IPS DF 6.9 (cell line): ENCODE data around the gene NAIP.
A peak's percentile ranks its signal among the peaks of the same experiment; 100 is the strongest.
"Not testable (repeated sequence)": the region's sequence is repeated elsewhere in the genome, so short reads cannot be mapped to it uniquely, and the experiment has no call there.

Source experiments
- DNase-seq: peaks from one replicate; pipeline ENCODE4 v3.0.0-alpha.2; 2013; ENCODE audit warnings: low read depth, low spot score
- H3K27ac ChIP-seq: one replicate; pipeline ENCODE4 v1.5.1; 2013; ENCODE audit warnings: low read length, control low read depth
- H3K27me3 ChIP-seq: 2 replicates; pipeline ENCODE4 v1.6.1; 2013; ENCODE audit warnings: mild to moderate bottlenecking, low read length; ENCODE audit not compliant: control insufficient read depth, insufficient read depth
- H3K36me3 ChIP-seq: 2 replicates; pipeline ENCODE4 v1.6.1; 2013; ENCODE audit warnings: low read length; ENCODE audit not compliant: control insufficient read depth, insufficient read depth
- H3K4me1 ChIP-seq: 2 replicates; pipeline ENCODE4 v1.6.1; 2013; ENCODE audit warnings: low read length; ENCODE audit not compliant: control insufficient read depth, insufficient read depth
- H3K4me3 ChIP-seq: 2 replicates; pipeline ENCODE4 v1.5.1; 2013; ENCODE audit warnings: mild to moderate bottlenecking, low read length
- H3K9me3 ChIP-seq: 2 replicates; pipeline ENCODE4 v1.6.1; 2013; ENCODE audit warnings: low read length, inconsistent platforms; ENCODE audit not compliant: control insufficient read depth, insufficient read depth
- WGBS: extraction: QIAGEN DNeasy Blood & Tissue Kit; methylation state at CpG from one replicate; pipeline ENCODE4 v1.1.7; 2013; ENCODE audit warnings: mixed read lengths, missing lambda C conversion rate; ENCODE audit not compliant: insufficient read length, insufficient coverage; 5-methylcytosine and 5-hydroxymethylcytosine counted together

NAIP gene

DNA sequence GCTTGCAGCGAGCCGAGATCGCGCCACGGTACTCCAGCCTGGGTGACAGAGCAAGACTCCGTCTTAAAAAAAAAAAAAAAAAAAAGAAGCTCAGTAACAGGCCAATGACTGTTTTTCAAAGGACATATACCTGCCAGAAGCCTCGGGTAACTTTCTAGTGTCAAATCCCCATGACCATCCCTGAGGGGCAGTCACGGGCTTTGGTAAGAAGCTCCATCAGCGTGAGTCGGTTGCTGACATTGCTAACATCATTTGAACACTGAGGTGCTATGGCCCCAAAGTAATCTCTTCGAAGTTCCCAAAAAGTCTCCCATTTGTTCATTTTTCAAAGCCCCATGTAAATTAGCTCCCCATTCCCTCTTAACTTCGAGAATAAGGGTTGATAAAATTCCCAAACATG lies 11.6 kb downstream of the NAIP start:
- Histone ChIP-seq H3K4me3 (no peak overlapping the region), H3K27me3 (no peaks in the 10 kb centered on the region), H3K36me3 (no peaks in the 10 kb centered on the region), H3K9me3 (no peaks in the 10 kb centered on the region), H3K4me1 (no peaks in the 10 kb centered on the region), H3K27ac (no peak overlapping the region)
- peak; percentile 9 for DNase-seq
- no CpG with 5 or more reads among the region's 12 CpGs for WGBS

DNA sequence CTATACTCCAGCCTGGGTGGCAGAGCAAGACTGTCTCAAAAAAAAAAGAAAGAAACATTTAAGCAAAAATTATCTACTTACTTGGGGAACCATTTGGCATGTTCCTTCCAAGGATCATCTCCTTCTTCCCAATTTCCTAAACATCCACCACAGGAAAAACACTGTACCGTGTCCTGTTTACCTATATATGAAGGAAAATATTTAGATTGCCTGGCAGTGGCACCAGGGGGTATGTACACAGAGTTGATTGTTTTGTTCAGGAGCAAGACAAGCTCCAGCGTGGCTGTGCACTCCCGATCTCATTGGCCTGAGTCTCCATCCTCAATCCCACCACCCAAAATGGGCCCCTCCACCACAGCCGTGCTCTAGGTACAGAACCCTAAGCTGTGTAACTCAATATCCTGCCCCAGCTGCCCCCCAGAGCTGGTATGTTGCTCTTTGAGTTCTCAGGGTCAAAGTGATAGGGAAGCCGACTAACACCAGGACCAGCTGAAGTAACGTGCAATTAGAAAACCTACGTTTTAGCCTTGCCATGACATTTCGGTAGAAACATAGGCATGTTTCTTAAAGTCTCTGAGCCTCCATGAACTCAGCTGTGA lies 13.8 kb downstream of the NAIP start:
- WGBS: no CpG with 5 or more reads among the region's 8 CpGs
- no peak overlapping the region for H3K4me3 ChIP-seq
- no peaks in the 10 kb centered on the region for H3K4me1 ChIP-seq
- H3K27me3 ChIP-seq: no peaks in the 10 kb centered on the region
- H3K36me3 ChIP-seq: no peaks in the 10 kb centered on the region
- no peak overlapping the region for H3K27ac ChIP-seq
- no peaks in the 10 kb centered on the region for H3K9me3 ChIP-seq
- DNase-seq: no peak

DNA sequence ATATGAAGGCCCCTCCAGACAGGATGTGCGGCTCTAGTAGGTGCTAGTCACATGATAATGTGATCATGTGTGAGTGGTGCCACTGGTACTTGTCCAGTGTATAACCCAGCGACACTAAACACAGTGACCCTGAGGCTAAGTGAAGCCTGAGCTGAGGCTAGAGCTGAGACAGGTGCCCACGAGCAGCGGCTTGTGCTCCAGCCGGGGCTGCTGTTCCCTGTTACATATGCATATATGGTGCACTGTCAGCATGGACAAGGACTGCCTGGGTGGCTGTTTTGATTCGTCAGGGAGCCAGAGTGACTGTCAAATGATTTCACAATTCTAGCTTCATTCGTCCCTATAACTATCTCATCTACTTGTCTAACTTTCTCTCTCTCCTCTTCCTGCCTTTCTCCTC lies 18.2 kb downstream of the NAIP start:
- H3K4me3 ChIP-seq, DNase-seq, H3K27me3 ChIP-seq, H3K27ac ChIP-seq, H3K4me1 ChIP-seq, H3K9me3 ChIP-seq, H3K36me3 ChIP-seq: not testable (repeated sequence)
- WGBS: no CpG with 5 or more reads among the region's 7 CpGs

DNA sequence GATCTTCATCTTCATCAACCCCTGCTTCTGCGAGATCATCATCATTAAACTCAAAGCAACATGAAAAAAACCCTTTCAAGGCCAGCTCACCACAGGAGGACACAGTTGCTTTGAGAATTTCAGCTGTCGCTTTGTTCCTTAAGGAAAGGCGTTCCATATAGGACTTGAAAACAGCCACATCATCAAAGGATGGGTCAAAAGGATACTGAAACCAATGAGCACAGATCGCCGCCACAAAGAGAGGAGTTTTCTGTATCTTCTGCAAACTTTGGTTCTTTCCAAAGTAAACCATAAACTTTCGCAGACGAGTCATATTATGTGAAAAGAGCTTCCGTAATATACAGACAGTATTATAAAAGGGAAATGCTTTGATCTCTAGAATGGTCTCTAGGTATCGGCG lies 40.3 kb downstream of the NAIP start:
- H3K36me3 ChIP-seq, H3K4me3 ChIP-seq, H3K4me1 ChIP-seq, H3K27me3 ChIP-seq, H3K27ac ChIP-seq, H3K9me3 ChIP-seq, DNase-seq: not testable (repeated sequence)
- no CpG with 5 or more reads among the region's 10 CpGs for WGBS

DNA sequence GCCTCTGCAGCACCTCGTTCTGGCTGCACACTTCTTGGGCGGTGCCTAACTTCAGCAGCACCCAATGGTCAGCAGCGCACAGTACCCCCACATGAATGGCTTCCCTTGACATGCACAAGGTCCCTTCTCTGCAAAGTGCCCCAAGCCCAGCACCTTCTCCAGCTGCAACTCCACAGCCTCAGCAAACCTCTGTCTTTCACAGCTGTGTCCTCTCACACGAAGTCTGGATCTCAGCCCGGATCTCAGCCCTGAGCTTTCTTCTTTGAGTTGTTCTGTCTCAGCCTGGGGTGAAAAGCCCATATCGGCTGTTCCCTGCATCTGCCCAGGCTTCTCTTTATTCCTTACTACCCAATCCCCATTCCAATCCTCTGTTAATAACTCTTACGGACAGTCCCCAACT lies 57.9 kb downstream of the NAIP start:
- not testable (repeated sequence) for H3K27ac ChIP-seq, H3K4me1 ChIP-seq, H3K9me3 ChIP-seq, H3K36me3 ChIP-seq, DNase-seq, H3K4me3 ChIP-seq, H3K27me3 ChIP-seq
- no CpG with 5 or more reads among the region's 7 CpGs for WGBS

DNA sequence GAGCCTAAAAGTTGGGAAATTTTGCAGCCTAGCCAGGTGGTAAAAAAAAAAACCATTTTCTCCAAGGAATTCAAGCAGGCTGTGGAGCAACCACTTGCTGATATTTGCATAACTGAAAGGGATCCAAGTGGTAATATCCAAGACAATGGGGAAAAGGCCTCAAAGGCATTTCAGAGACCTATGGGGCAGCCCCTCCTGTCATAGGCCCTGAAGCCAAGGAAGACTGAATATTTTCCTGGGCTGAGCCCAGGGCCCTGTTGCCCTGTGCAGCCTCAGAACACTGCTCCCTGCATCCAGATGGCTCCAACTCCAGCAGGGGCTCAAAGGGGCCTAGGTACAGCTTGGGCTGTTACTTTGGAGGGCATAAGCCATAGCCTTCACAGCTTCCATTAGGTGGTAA lies 60.6 kb downstream of the NAIP start:
- not testable (repeated sequence) for H3K9me3 ChIP-seq, H3K36me3 ChIP-seq, DNase-seq, H3K27me3 ChIP-seq, H3K4me1 ChIP-seq, H3K4me3 ChIP-seq, H3K27ac ChIP-seq

DNA sequence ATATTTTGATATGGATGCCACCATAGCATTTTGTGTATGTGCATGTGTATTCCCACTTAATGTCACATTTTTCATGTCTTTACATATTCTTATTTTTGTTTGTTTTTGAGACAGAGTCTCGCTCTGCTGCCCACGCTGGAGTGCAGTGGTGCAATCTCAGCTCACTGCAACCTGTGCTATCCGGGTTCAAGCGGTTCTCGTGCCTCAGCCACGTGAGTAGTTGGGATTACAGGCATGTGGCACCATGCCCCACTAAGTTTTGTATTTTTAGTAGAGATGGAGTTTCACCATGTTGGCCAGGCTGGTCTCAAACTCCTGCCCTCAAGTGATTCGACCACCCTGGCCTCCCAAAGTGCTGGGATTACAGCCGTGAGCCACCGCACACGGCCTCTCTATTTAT lies 72.1 kb downstream of the NAIP start:
- not testable (repeated sequence) for H3K4me1 ChIP-seq, DNase-seq, H3K27ac ChIP-seq, H3K36me3 ChIP-seq, H3K4me3 ChIP-seq, H3K27me3 ChIP-seq, H3K9me3 ChIP-seq
- no CpG with 5 or more reads among the region's 10 CpGs for WGBS

DNA sequence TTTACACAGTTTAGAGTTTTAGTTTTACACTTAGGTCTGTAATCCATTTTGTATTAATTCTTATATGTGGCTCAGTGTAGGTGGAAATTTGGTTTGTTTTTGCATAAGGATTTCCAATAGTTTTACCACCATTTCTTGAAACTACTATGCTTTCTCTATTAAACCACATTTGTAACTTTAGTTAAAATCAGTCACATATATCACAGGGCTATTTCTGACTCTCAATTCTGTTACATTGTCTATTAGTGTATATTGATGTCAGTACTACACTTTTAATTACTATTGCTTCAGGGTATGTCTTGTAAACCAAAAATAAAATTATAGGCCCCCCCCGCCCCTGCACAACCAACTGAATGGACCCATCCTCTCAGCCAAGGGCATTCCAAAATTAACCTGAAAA lies 92.6 kb downstream of the NAIP start:
- H3K4me3 ChIP-seq: not testable (repeated sequence)

DNA sequence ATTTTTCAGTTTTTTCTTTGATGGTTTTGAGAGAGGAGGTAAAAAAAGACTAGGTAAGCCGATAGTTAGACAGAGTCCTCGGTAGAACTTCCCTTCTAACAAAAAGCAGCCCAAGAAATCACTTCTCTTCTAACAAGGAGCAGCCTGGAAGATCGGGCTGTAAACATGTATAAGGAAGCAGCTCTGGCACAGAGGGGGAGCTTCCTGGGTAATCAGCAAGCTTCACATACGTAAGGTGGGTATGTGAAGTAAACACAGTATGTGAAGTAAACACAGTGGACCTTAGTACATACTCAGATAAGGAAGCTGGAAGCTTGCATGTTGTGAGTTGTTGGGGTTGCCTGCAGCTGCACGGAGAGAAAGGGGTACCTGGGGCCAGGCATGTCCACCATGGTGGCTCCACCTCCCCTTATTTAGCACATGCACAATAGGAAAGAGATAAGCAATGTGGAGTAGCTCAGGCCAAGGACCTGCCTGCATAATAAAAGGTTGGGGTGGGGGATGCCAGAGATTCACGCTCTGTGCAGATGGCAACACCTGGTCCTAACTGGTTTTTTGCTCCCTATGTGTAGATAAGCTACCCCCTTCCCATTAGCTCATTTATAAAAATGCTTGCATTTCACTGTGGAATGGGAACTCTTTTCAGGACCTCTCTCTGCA lies 93.3 kb downstream of the NAIP start:
- not testable (repeated sequence) for H3K36me3 ChIP-seq, H3K9me3 ChIP-seq, H3K4me1 ChIP-seq, H3K27ac ChIP-seq, H3K27me3 ChIP-seq, DNase-seq, H3K4me3 ChIP-seq
- WGBS: no CpG with 5 or more reads among the region's 6 CpGs

More for the DNA sequence above, 92.6 kb downstream of the NAIP start:
- H3K27me3 ChIP-seq, H3K27ac ChIP-seq, H3K9me3 ChIP-seq, DNase-seq, H3K36me3 ChIP-seq, H3K4me1 ChIP-seq: not testable (repeated sequence)
- no CpG with 5 or more reads among the region's 1 CpG for WGBS

DNA sequence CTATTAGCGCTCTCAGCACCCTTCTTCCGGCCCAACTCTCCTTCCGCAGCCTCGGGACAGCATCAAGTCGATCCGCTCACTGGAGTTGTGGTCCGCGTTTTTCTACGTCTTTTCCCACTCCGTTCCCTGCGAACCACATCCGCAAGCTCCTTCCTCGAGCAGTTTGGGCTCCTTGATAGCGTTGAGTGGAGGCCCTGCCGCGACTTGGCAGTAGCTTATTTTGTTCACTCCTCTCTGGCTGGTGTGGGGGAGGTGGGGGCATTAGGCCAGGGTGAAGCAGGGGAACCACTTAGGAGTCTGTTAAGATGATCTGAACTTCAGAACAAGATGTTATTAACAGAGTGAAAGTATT lies 100.0 kb downstream of the NAIP start:
- no CpG with 5 or more reads among the region's 16 CpGs for WGBS
- H3K36me3 ChIP-seq, H3K27ac ChIP-seq, H3K4me3 ChIP-seq, DNase-seq, H3K9me3 ChIP-seq, H3K27me3 ChIP-seq, H3K4me1 ChIP-seq: not testable (repeated sequence)
